ENCODE measurements around the gene GPR152. TPM values are rescaled to one million over a fixed set of nuclear protein-coding genes. Genes with fewer than 3 reads are reported as not detected.
A peak's percentile ranks its signal among the peaks of the same experiment; 100 is the strongest.

Gene GPR152
- total RNA-seq, 2 donors from 2014 or later: not detected

- no peaks in the 10 kb centered on the region for H3K9me3 Mint-ChIP-seq
- peaks cover 2% of the 10 kb centered on the region for H3K27me3 Mint-ChIP-seq (ENCODE audit: insufficient read depth)
Measured at GRCh38 chr11:67465189-67465510, 12.6 kb upstream of the GPR152 start.

DNA sequence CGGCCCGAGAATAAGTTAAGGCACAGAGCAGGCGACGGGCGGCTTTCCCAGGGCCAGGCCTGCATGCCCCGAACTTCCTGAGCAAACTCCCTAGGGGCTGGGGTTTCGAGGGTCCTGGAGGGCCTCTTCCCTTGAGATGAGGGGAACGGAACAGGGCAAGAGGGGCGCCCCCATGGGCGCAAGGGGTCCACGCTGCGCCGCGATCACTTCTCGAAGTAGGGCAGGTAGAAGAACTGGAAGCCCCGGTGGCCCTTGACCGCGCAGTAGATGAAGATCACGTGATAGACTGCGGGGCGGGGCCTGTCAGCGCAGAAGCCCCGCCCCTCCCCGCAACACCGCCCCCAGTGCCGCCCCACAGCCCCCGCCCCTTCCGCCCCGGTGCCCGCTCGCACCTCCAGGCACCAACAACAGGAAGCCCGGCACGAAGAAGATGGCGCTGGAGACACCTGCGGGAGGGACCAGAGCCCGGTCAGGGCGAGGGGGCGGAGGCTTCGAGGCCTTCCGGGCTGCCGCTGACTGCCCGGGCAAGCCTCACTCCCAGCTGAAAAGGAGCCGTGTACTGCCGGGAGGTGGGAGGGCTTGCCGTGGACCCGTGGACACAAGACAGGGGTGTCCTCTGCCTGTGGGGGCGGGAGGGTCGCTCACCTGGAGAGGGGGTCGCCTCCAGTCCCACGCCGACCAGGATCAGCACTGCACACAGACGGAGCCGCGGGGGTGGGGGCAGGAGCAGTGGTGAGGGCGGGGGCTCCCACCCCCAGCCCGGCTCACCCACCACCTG is 12.1 kb upstream of the GPR152 start:
- peak overlapping the region; percentile 92 for H3K4me3 ChIP-seq (ENCODE audit: low read length)
- Mint-ChIP-seq H3K27ac (peak overlapping the region; percentile 91), H3K4me1 (peaks cover 9% of the 10 kb centered on the region), H3K4me3 (peak overlapping the region; percentile 74), H3K36me3 (ENCODE audit: low read depth) (peaks cover 4% of the 10 kb centered on the region), H3K9me3 (no peaks in the 10 kb centered on the region), H3K27me3 (ENCODE audit: insufficient read depth) (peaks cover 2% of the 10 kb centered on the region)
- 16 to 69% methylated on average over 10 to 55 of the region's 56 CpGs for WGBS, 2 experiments (ENCODE audit: insufficient coverage in 1 of 2, insufficient read length in 1 of 2)
- H3K9ac ChIP-seq (ENCODE audit: extremely low read depth, low read length, poor library complexity, severe bottlenecking): peak overlapping the region; percentile 83
- DNase-seq: peak; percentile 98
- no peaks in the 10 kb centered on the region for H3K4me1 ChIP-seq (ENCODE audit: control insufficient read depth, insufficient read depth, low read length)
- no peaks in the 10 kb centered on the region for H3K9me3 ChIP-seq (ENCODE audit: control insufficient read depth, low read length)
- TF ChIP-seq, protein P1, sequence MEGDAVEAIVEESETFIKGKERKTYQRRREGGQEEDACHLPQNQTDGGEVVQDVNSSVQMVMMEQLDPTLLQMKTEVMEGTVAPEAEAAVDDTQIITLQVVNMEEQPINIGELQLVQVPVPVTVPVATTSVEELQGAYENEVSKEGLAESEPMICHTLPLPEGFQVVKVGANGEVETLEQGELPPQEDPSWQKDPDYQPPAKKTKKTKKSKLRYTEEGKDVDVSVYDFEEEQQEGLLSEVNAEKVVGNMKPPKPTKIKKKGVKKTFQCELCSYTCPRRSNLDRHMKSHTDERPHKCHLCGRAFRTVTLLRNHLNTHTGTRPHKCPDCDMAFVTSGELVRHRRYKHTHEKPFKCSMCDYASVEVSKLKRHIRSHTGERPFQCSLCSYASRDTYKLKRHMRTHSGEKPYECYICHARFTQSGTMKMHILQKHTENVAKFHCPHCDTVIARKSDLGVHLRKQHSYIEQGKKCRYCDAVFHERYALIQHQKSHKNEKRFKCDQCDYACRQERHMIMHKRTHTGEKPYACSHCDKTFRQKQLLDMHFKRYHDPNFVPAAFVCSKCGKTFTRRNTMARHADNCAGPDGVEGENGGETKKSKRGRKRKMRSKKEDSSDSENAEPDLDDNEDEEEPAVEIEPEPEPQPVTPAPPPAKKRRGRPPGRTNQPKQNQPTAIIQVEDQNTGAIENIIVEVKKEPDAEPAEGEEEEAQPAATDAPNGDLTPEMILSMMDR (conservative IDR thresholded peaks at IDR 0.05): no peak
- no peaks in the 10 kb centered on the region for H3K36me3 ChIP-seq (ENCODE audit: control insufficient read depth, insufficient read depth, low read length)
- H3K27ac ChIP-seq (ENCODE audit: low read depth, low read length): peak overlapping the region; percentile 70
- no peaks in the 10 kb centered on the region for H3K27me3 ChIP-seq (ENCODE audit: control insufficient read depth, insufficient read depth, low read length, poor library complexity, severe bottlenecking)

More at GRCh38 chr11:67465189-67465510, 12.6 kb upstream of the GPR152 start:
- WGBS, 2 experiments (ENCODE audit: insufficient coverage in 1 of 2, insufficient read length in 1 of 2): 59 to 61% methylated on average over 3 of the region's 3 CpGs
- peaks cover 9% of the 10 kb centered on the region for H3K4me1 Mint-ChIP-seq
- no peaks in the 10 kb centered on the region for H3K27me3 ChIP-seq (ENCODE audit: control insufficient read depth, insufficient read depth, low read length, poor library complexity, severe bottlenecking)
- peak overlapping the region; percentile 70 for H3K27ac ChIP-seq (ENCODE audit: low read depth, low read length)
- peak overlapping the region; percentile 83 for H3K9ac ChIP-seq (ENCODE audit: extremely low read depth, low read length, poor library complexity, severe bottlenecking)
- H3K9me3 ChIP-seq (ENCODE audit: control insufficient read depth, low read length): no peaks in the 10 kb centered on the region
- peaks cover 4% of the 10 kb centered on the region for H3K36me3 Mint-ChIP-seq (ENCODE audit: low read depth)
- H3K27ac Mint-ChIP-seq: peak overlapping the region; percentile 91
- TF ChIP-seq, protein P1 (conservative IDR thresholded peaks at IDR 0.05): no peak
- H3K4me3 ChIP-seq (ENCODE audit: low read length): peak overlapping the region; percentile 92
- DNase-seq: no peak
- no peaks in the 10 kb centered on the region for H3K36me3 ChIP-seq (ENCODE audit: control insufficient read depth, insufficient read depth, low read length)
- H3K4me3 Mint-ChIP-seq: peak overlapping the region; percentile 74
- no peaks in the 10 kb centered on the region for H3K4me1 ChIP-seq (ENCODE audit: control insufficient read depth, insufficient read depth, low read length)

- peaks cover 5% of the 10 kb centered on the region for H3K27me3 Mint-ChIP-seq (ENCODE audit: insufficient read depth)
- H3K4me3 Mint-ChIP-seq: peak overlapping the region; percentile 74
- H3K4me3 ChIP-seq (ENCODE audit: low read length): no peak overlapping the region
- H3K4me1 Mint-ChIP-seq: peaks cover 9% of the 10 kb centered on the region
- H3K27ac ChIP-seq (ENCODE audit: low read depth, low read length): no peak overlapping the region
- peaks cover 4% of the 10 kb centered on the region for H3K36me3 Mint-ChIP-seq (ENCODE audit: low read depth)
- H3K27ac Mint-ChIP-seq: no peak overlapping the region
- TF ChIP-seq, protein P1 (conservative IDR thresholded peaks at IDR 0.05): no peak
- no peaks in the 10 kb centered on the region for H3K9me3 ChIP-seq (ENCODE audit: control insufficient read depth, low read length)
- no peaks in the 10 kb centered on the region for H3K36me3 ChIP-seq (ENCODE audit: control insufficient read depth, insufficient read depth, low read length)
- WGBS, 2 experiments (ENCODE audit: insufficient coverage in 1 of 2, insufficient read length in 1 of 2): 88 to 91% methylated on average over 10 to 20 of the region's 20 CpGs
- H3K27me3 ChIP-seq (ENCODE audit: control insufficient read depth, insufficient read depth, low read length, poor library complexity, severe bottlenecking): no peaks in the 10 kb centered on the region
- H3K4me1 ChIP-seq (ENCODE audit: control insufficient read depth, insufficient read depth, low read length): no peaks in the 10 kb centered on the region
- H3K9ac ChIP-seq (ENCODE audit: extremely low read depth, low read length, poor library complexity, severe bottlenecking): no peak overlapping the region
- H3K9me3 Mint-ChIP-seq: no peaks in the 10 kb centered on the region
- peak; percentile 57 for DNase-seq
Measured at GRCh38 chr11:67463680-67464410, 11.3 kb upstream of the GPR152 start.

Measured in endodermal cell (in vitro differentiated cells).